ENCODE measurements around the gene ARL10.

ARL10 gene

DNA sequence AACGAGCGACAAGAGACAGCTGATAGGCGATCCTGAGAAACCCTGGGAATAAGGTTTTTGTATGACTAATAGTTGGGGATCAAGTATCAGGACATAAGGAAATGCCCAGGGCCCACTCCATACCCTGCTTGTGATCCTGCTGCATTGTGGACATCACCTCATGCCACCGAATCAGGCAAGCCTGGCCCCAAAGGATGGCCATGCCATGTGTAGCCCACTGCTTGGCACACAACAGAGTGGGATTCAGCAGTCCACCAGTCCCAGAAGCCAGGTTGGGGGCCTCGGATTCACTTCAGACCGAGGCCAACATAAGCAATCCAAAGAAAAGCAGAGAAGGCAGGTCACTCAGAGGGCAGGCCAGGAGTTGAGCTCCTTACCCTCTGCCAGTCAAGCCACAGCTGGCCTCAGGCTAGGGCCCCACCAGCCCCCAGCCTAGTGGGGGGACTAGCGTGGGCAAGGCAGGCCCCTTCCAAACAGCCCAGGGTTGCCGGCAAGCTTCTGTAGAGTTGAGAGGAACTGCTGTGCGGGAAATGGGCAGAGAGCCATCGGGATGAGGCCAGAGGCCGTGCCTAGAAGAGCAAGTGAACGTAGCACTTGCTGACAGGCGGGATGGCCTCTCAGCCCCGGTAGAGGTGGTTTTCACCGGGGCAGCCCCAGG, 18.1 kb downstream of the ARL10 start:
- TF ChIP-seq, protein P1, sequence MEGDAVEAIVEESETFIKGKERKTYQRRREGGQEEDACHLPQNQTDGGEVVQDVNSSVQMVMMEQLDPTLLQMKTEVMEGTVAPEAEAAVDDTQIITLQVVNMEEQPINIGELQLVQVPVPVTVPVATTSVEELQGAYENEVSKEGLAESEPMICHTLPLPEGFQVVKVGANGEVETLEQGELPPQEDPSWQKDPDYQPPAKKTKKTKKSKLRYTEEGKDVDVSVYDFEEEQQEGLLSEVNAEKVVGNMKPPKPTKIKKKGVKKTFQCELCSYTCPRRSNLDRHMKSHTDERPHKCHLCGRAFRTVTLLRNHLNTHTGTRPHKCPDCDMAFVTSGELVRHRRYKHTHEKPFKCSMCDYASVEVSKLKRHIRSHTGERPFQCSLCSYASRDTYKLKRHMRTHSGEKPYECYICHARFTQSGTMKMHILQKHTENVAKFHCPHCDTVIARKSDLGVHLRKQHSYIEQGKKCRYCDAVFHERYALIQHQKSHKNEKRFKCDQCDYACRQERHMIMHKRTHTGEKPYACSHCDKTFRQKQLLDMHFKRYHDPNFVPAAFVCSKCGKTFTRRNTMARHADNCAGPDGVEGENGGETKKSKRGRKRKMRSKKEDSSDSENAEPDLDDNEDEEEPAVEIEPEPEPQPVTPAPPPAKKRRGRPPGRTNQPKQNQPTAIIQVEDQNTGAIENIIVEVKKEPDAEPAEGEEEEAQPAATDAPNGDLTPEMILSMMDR (conservative IDR thresholded peaks at IDR 0.05; ENCODE audit: control insufficient read depth, insufficient read depth, low read depth, low read length): no peak
- H3K4me3 ChIP-seq (ENCODE audit: control insufficient read depth, low read depth, low read length): no peak overlapping the region
- DNase-seq (ENCODE audit: low read depth): no peak

DNA sequence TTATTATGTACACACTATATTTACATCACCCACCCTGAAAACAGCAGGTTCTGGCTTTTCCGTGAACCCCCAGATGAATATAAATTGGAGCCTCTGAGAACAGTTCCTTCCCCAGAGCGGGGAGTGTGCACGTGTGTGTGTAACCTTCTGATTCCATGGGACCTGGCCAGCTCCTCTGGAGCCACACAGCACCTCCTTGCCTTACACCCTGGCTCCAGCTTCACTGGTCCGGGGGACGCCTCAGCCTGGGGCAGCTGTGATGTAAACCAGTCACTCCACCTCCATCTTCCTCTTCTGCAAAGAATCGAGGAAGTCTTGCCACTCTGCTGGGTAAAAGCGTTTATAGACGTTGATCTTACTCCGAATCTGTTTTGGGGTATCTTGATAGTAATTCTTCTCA, 18.7 kb downstream of the ARL10 start:
- no peak for DNase-seq (ENCODE audit: low read depth)
- H3K4me3 ChIP-seq (ENCODE audit: control insufficient read depth, low read depth, low read length): no peak overlapping the region
- TF ChIP-seq, protein P1 (conservative IDR thresholded peaks at IDR 0.05; ENCODE audit: control insufficient read depth, insufficient read depth, low read depth, low read length): no peak

DNA sequence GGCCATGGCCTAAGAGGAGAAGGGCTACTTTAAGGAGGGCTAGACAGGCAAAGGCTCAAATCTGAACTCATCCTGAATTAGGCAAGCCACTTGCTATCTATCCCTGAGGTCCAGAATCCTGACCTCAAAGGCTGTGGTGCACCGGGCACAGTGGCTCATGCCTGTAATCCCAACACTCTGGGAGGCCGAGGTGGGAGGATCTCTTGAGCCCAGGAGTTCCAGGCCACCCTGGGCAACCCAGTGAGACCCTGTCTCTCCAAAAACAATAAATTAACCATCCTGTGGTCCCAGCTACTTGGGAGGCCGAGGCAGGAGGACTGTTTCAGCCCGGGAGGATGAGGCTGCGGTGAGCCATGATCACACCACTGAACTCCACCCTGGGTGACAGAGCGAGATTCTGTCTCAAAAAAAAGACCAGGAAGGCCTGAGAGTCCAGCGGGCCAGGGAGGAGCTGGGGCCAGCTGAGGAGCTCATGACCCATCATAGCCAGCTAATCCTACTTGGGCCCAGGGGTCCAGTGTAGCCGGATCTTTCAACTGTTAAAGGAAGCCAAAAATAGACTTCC, 19.2 kb downstream of the ARL10 start:
- TF ChIP-seq, protein P1 (conservative IDR thresholded peaks at IDR 0.05; ENCODE audit: control insufficient read depth, insufficient read depth, low read depth, low read length): no peak
- no peak overlapping the region for H3K4me3 ChIP-seq (ENCODE audit: control insufficient read depth, low read depth, low read length)
- DNase-seq (ENCODE audit: low read depth): no peak

DNA sequence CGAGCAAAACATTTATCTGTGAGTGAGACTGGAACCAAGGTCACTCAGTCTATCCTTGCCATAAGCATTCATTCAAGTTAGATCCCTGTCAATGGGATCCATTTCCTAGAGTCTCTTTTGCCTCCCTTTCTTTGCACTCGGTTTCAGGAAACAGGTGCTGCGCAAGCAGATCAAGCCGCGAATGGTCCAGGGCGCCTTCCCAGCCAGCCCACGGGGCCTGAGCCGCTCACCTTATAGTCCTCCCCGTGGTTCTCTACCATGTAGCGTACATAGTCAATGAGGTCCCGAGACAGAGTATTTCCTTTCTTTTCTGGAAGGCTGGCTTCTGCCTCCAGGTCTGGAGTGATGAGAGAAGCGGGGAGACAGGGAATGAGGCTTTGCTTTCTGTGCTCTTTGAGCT, 19.7 kb downstream of the ARL10 start:
- no peak for DNase-seq (ENCODE audit: low read depth)
- no peak overlapping the region for H3K4me3 ChIP-seq (ENCODE audit: control insufficient read depth, low read depth, low read length)
- TF ChIP-seq, protein P1 (conservative IDR thresholded peaks at IDR 0.05; ENCODE audit: control insufficient read depth, insufficient read depth, low read depth, low read length): no peak

DNA sequence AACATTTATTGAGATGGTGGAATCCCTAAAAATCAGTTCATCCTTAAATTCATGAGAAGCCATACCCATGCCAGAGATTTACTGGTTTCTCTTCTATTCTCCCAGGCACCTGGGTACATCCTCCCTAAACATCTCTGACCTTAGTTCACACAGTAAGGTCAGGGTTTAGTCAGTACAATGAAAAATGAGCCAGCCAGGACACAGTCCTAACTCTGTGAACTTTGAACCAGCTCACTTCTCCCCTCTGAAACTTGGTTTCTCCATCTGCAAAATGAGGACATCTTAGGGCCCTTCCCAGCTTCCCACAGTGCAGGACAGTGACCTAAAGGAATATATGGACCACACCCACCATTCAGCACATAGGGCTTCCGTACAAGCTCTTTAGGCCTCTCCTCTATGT, 21.2 kb downstream of the ARL10 start:
- peak overlapping the region; percentile 98 for H3K4me3 ChIP-seq (ENCODE audit: control insufficient read depth, low read depth, low read length)
- no peak for DNase-seq (ENCODE audit: low read depth)
- TF ChIP-seq, protein P1 (conservative IDR thresholded peaks at IDR 0.05; ENCODE audit: control insufficient read depth, insufficient read depth, low read depth, low read length): no peak

DNA sequence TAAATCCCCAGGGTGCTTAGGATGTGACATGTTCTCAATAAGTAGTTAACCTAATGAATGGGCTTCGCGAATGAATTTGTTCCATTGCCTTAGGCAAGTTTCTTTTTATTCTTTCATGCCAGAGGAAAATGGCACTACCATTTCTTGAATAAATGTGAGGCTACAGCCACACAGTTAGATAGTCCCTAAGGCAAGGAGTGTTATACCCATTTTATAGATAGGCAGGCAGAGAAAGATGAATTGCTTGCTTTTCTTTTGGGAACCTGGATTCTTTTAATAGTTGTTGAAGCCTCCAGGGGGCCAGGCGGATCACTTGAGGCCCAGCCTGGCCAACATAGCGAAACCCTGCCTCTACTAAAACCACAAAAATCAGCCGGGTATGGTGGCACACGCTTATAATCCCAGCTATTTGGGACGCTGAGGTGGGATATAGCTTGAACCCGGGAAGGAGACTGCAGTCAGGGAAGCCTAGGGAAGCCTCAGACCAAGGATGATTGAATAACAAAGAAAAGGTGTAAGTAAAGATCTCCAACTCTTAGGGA, 22.2 kb downstream of the ARL10 start:
- TF ChIP-seq, protein P1 (conservative IDR thresholded peaks at IDR 0.05; ENCODE audit: control insufficient read depth, insufficient read depth, low read depth, low read length): no peak
- H3K4me3 ChIP-seq (ENCODE audit: control insufficient read depth, low read depth, low read length): peak overlapping the region; percentile 98
- no peak for DNase-seq (ENCODE audit: low read depth)

Measured in fibroblast of mammary gland (primary cell).